Endodermal cell (in vitro differentiated cells): ENCODE measurements around the gene SYNGR4. TPM values are rescaled to one million over a fixed set of nuclear protein-coding genes. Genes with fewer than 3 reads are reported as not detected.

Experiments used
- DNase-seq: peaks from one replicate; pipeline ENCODE4 v3.0.0-alpha.2; 2017
- H3K27ac ChIP-seq: 2 replicates; pipeline ENCODE4 v1.5.1; 2013; ENCODE audit warnings: mild to moderate bottlenecking, low read depth, low read length, moderate library complexity
- H3K27me3 ChIP-seq: 2 replicates; pipeline ENCODE4 v1.6.1; 2013; ENCODE audit warnings: mild to moderate bottlenecking, low read length, moderate library complexity; ENCODE audit not compliant: insufficient read depth, control insufficient read depth, poor library complexity, severe bottlenecking
- H3K36me3 ChIP-seq: 2 replicates; pipeline ENCODE4 v1.7.0; 2013; ENCODE audit warnings: mild to moderate bottlenecking, low read length, moderate library complexity; ENCODE audit not compliant: control insufficient read depth, insufficient read depth
- H3K4me1 ChIP-seq: one replicate; pipeline ENCODE4 v1.7.0; 2013; ENCODE audit warnings: low read length; ENCODE audit not compliant: control insufficient read depth, insufficient read depth
- H3K4me3 ChIP-seq: 2 replicates; pipeline ENCODE4 v1.5.1; 2013; ENCODE audit warnings: mild to moderate bottlenecking, low read length, moderate library complexity
- H3K9ac ChIP-seq: 2 replicates; pipeline ENCODE4 v1.6.1; 2013; ENCODE audit warnings: mild to moderate bottlenecking, low read length, moderate library complexity; ENCODE audit not compliant: poor library complexity, severe bottlenecking; ENCODE audit errors: extremely low read depth
- H3K9me3 ChIP-seq: 2 replicates; pipeline ENCODE4 v1.6.1; 2013; ENCODE audit warnings: mild to moderate bottlenecking, low read length, moderate library complexity; ENCODE audit not compliant: control insufficient read depth
- H3K27ac Mint-ChIP-seq: 2 replicates; pipeline ENCODE4 v1.8.0; 2020; ENCODE audit warnings: mixed read lengths
- H3K27me3 Mint-ChIP-seq: 2 replicates; pipeline ENCODE4 v1.8.0; 2021; ENCODE audit warnings: mild to moderate bottlenecking, mixed read lengths; ENCODE audit not compliant: insufficient read depth
- H3K36me3 Mint-ChIP-seq: 2 replicates; pipeline ENCODE4 v1.8.0; 2020; ENCODE audit warnings: low read depth, mixed read lengths
- H3K4me1 Mint-ChIP-seq: 2 replicates; pipeline ENCODE4 v1.8.0; 2020; ENCODE audit warnings: mixed read lengths
- H3K4me3 Mint-ChIP-seq: 2 replicates; pipeline ENCODE4 v1.8.0; 2020; ENCODE audit warnings: mild to moderate bottlenecking, moderate library complexity, mixed read lengths
- H3K9me3 Mint-ChIP-seq: 2 replicates; pipeline ENCODE4 v1.8.0; 2020; ENCODE audit warnings: mild to moderate bottlenecking, mixed read lengths
- CTCF ChIP-seq: fragments of 200-600 bp; sonication (generic); conservative IDR thresholded peaks from 2 replicates; pipeline ENCODE4 v1.5.0; 2021; ENCODE audit warnings: antibody characterized with exemption, mild to moderate bottlenecking
- WGBS, 2 experiments: methylation state at CpG; one replicate each; pipeline versions ENCODE4 v1.1.5 to v1.1.7; 2013; ENCODE audit warnings: missing lambda C conversion rate in 2 of 2, mixed read lengths in 1 of 2; ENCODE audit not compliant: insufficient coverage in 1 of 2, insufficient read length in 1 of 2; 5-methylcytosine and 5-hydroxymethylcytosine counted together
- total RNA-seq, 2 donors: library from RNA; stranded (reverse); fragmentation: NEBNext Ultra II Directional in 1 of 2; extraction: Animal tissue kit (Norgen Biotek cat#: 25700) in 1 of 2; gene quantifications; 2 replicates in 1 of 2; 3 replicates in 1 of 2; pipeline ENCODE4 v1.2.1, GENCODE V29; 2021

Gene SYNGR4
- total RNA-seq, 2 donors from 2014 or later = not detected

DNA sequence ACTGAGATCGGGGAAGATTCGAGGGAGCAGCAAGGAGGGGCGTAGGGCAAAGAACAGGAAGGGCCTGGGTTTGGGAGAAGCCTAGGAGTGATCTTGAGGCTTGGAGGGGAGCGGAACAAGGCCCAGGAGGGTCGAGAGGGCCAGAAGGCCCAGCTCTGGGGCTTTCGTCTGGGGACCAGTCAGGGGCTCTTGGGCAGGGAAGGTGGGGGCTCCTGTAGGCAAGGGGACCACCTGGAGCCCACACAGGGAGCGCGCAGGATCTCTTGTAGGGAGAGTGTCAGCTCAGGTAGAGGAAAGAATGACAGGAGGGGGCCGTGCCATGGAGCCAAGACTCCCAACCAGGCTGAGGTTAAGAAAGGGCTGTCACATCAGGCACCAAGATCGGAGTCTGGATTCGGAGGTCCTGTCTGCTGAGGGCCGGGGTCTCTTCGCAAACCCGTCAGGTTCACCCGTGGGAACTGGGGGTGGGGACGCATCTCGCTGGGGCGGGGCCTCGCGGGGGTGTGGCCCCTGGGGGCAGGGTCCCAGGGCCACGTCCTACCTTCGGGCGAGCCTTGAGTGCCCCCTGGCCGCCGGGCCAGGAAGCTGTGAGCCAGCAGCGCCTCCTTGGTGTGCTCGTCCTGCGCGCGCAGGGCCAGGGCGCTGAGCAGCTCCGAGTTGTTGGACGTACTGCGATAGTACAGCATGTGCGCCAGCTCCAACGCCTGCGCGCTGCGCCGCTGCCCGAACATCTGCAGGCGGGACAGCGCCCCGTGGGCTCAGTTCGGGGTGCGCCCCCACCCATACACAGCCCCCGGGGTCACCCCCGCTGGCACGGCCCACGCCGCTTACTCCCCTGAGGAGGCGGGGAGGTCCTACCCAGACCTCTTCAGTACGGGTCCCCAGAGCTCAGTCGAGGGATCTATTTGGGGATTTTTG lies 30.4 kb upstream of the SYNGR4 start:
- Mint-ChIP-seq H3K4me1 (peaks cover 22% of the 10 kb centered on the region), H3K27me3 (peaks cover 10% of the 10 kb centered on the region), H3K4me3 (peak overlapping the region; percentile 62), H3K9me3 (no peaks in the 10 kb centered on the region), H3K36me3 (no peaks in the 10 kb centered on the region), H3K27ac (peak overlapping the region; percentile 19)
- TF ChIP-seq CTCF = peak; percentile 93
- DNase-seq = peak; percentile 96
- H3K27ac ChIP-seq = no peak overlapping the region
- H3K4me3 ChIP-seq = peak overlapping the region; percentile 68
- H3K27me3 ChIP-seq = no peaks in the 10 kb centered on the region
- peaks cover 3% of the 10 kb centered on the region for H3K9me3 ChIP-seq
- H3K9ac ChIP-seq = no peak overlapping the region
- H3K36me3 ChIP-seq = no peaks in the 10 kb centered on the region
- WGBS, 2 experiments = 19 to 42% methylated on average over 17 to 54 of the region's 54 CpGs
- H3K4me1 ChIP-seq = no peaks in the 10 kb centered on the region

DNA sequence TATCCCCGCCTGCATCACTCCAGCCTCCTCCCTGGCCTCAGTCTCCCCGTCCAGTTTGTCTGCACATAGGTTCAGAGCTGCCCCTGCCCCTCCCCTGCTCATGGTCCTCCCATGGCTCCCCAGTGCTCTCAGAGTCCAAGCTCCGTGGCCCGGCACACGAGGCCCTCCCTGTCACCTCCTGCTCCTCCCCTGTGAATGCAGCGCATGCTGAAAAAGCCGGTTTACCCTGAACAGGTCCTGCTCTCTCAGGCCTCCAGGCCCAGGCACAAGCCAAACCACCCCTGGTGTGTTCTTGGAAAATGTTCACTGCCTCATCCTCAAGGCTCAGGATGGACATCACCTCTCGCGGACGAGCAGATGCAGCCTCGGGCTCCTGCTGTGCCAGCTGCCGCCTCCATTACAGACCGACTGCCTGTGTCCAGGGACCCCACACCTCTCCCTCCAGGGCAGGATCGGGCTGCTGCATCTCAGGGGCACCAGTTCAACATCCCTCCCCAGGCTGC lies 25.9 kb upstream of the SYNGR4 start:
- Histone ChIP-seq H3K4me3 (no peak overlapping the region), H3K9ac (no peak overlapping the region), H3K9me3 (no peaks in the 10 kb centered on the region), H3K27ac (no peak overlapping the region), H3K36me3 (no peaks in the 10 kb centered on the region), H3K4me1 (no peaks in the 10 kb centered on the region), H3K27me3 (no peaks in the 10 kb centered on the region)
- peaks cover 3% of the 10 kb centered on the region for H3K4me1 Mint-ChIP-seq
- no peak for DNase-seq
- H3K36me3 Mint-ChIP-seq = no peaks in the 10 kb centered on the region
- WGBS, 2 experiments = 87 to 93% methylated on average over 7 to 14 of the region's 14 CpGs
- H3K27ac Mint-ChIP-seq = no peak overlapping the region
- H3K4me3 Mint-ChIP-seq = no peak overlapping the region
- TF ChIP-seq CTCF = no peak
- peaks cover 8% of the 10 kb centered on the region for H3K27me3 Mint-ChIP-seq
- H3K9me3 Mint-ChIP-seq = no peaks in the 10 kb centered on the region

- Histone ChIP-seq H3K9me3 (no peaks in the 10 kb centered on the region), H3K27me3 (no peaks in the 10 kb centered on the region), H3K36me3 (no peaks in the 10 kb centered on the region), H3K27ac (peak overlapping the region; percentile 32), H3K4me1 (no peaks in the 10 kb centered on the region), H3K4me3 (no peak overlapping the region), H3K9ac (no peak overlapping the region)
- TF ChIP-seq CTCF = no peak
- no peaks in the 10 kb centered on the region for H3K4me1 Mint-ChIP-seq
- H3K9me3 Mint-ChIP-seq = no peaks in the 10 kb centered on the region
- DNase-seq = no peak
- no peak overlapping the region for H3K4me3 Mint-ChIP-seq
- peaks cover 8% of the 10 kb centered on the region for H3K27me3 Mint-ChIP-seq
- 84 to 91% methylated on average over 8 to 14 of the region's 14 CpGs for WGBS, 2 experiments
- H3K27ac Mint-ChIP-seq = no peak overlapping the region
- no peaks in the 10 kb centered on the region for H3K36me3 Mint-ChIP-seq
These were observed 25.2 kb upstream of the SYNGR4 start for GRCh38 chr19:48338802-48339503.
